HEK293 (cell line): ENCODE data around the gene FCHSD1.

Experiments
- CTCF ChIA-PET: fragments of 350-600 bp; formaldehyde crosslinking; extraction: SDS; loops from one replicate; lab custom pipeline; 2021; ENCODE audit warnings: antibody characterized with exemption; lab: Yijun Ruan, JAX
- POLR2A ChIA-PET: fragments of 300-600 bp; formaldehyde crosslinking; extraction: SDS; loops from one replicate; lab custom pipeline; 2020; ENCODE audit warnings: antibody characterized with exemption, inconsistent platforms; lab: Yijun Ruan, JAX
- H3K27ac ChIP-seq: fragments of 200-500 bp; sonication (Bioruptor generic); 2 replicates; pipeline ENCODE4 v1.5.1; 2014; ENCODE audit warnings: low read depth, low read length, control low read depth, inconsistent platforms; ENCODE audit errors: extremely low read depth
- H3K36me3 ChIP-seq, 2 experiments: fragments of 200-500 bp in 1 of 2; sonication (Bioruptor generic) in 1 of 2; 1 replicate in 1 of 2; 2 replicates in 1 of 2; pipeline ENCODE4 v1.5.1; 2014 to 2017; ENCODE audit warnings: inconsistent platforms in 2 of 2, low read length in 2 of 2; ENCODE audit not compliant: control insufficient read depth in 2 of 2, insufficient read depth in 1 of 2
- H3K4me1 ChIP-seq: fragments of 200-500 bp; sonication (Bioruptor generic); 2 replicates; pipeline ENCODE4 v1.5.1; 2014; ENCODE audit warnings: mild to moderate bottlenecking, low read length, inconsistent platforms; ENCODE audit not compliant: control insufficient read depth, insufficient read depth
- H3K4me3 ChIP-seq: 2 replicates; pipeline ENCODE4 v1.5.1; 2011; ENCODE audit warnings: low read depth, mild to moderate bottlenecking, control low read depth, low read length, moderate library complexity
- H3K9me3 ChIP-seq: fragments of 200-500 bp; sonication (Bioruptor generic); 2 replicates; pipeline ENCODE4 v1.5.1; 2014; ENCODE audit warnings: low read depth, low read length, inconsistent platforms; ENCODE audit not compliant: control insufficient read depth, insufficient read depth
- EGR2 ChIP-seq: fragments of 450-650 bp; formaldehyde crosslinking; IDR thresholded peaks from 2 replicates; pipeline ENCODE4 v1.5.1; 2016; ENCODE audit warnings: low read depth, missing biosample characterization, missing genetic modification characterization
- ZFHX2 ChIP-seq: fragments of 450-650 bp; formaldehyde crosslinking; conservative IDR thresholded peaks from 2 replicates; pipeline ENCODE4 v1.5.1; 2016; ENCODE audit warnings: missing biosample characterization, missing genetic modification characterization
- ZNF214 ChIP-seq: fragments of 450-650 bp; formaldehyde crosslinking; IDR thresholded peaks from 2 replicates; pipeline ENCODE4 v1.5.1; 2017; ENCODE audit warnings: missing biosample characterization, mild to moderate bottlenecking, missing genetic modification characterization, borderline replicate concordance
- ZNF335 ChIP-seq: fragments of 450-650 bp; formaldehyde crosslinking; conservative IDR thresholded peaks from 2 replicates; pipeline ENCODE4 v1.5.1; 2016; ENCODE audit warnings: missing biosample characterization, missing genetic modification characterization
- ZNF660 ChIP-seq: fragments of 450-650 bp; IDR thresholded peaks from 2 replicates; pipeline ENCODE4 v1.5.1; 2018; ENCODE audit warnings: missing biosample characterization, mild to moderate bottlenecking, missing genetic modification characterization
- ZNF777 ChIP-seq: fragments of 450-650 bp; formaldehyde crosslinking; IDR thresholded peaks from 2 replicates; pipeline ENCODE4 v1.5.1; 2017; ENCODE audit warnings: missing biosample characterization, missing genetic modification characterization, borderline replicate concordance
- ZNF830 ChIP-seq: fragments of 450-650 bp; IDR thresholded peaks from 2 replicates; pipeline ENCODE4 v1.5.0; 2018; ENCODE audit warnings: missing biosample characterization, missing genetic modification characterization, low read depth, mild to moderate bottlenecking, moderate library complexity
- TF ChIP-seq, protein P1 (sequence below): fragments of 450-650 bp; formaldehyde crosslinking; IDR thresholded peaks from 2 replicates; pipeline ENCODE4 v1.5.1; 2016; ENCODE audit warnings: missing biosample characterization, missing genetic modification characterization
- TF ChIP-seq, protein P2 (sequence below): fragments of 450-650 bp; formaldehyde crosslinking; IDR thresholded peaks from 2 replicates; pipeline ENCODE4 v1.5.1; 2016; ENCODE audit warnings: missing biosample characterization, missing genetic modification characterization

FCHSD1 gene

DNA sequence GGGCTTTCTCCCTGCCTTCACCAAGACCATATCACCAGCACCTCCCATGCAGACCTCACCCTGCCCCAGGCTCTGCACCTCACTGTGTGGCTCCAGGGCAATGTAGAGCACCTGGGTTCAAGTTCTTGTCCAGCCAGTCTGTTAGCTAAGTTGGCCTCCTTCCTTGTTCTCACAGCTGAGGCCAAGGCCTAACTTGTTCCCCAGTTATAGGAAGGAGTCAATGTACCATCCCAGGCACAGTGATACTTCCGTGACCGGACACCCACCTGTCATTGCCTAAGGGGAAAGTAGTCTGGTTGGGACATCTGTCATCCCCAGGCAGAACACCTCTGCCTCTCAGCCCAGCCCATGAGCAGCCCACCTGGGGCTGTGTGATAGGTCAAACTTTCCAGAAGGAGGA is 45.2 kb upstream of the FCHSD1 start:
- ChIA-PET POLR2A (no interaction called here), CTCF (interaction anchor here (0.7 to 8.1 kb wide), 9 partner anchors 62 to 273 kb away, joined by 3 to 158 read pairs (median 6); partner anchors contain the start of genes PCDH1, PCDH12 and RNF14)
- no peak overlapping the region for H3K4me3 ChIP-seq
- H3K36me3 ChIP-seq: no peaks in the 10 kb centered on the region
- H3K27ac ChIP-seq: no peak overlapping the region
- TF ChIP-seq ZNF214 (no peak), ZFHX2 (0 out of 2 replicates have a peak, but pooled peaks have one; percentile 19), EGR2 (tag by site-specific recombination) (peak; percentile 45; the same call in 1 of the 2 replicates)
- H3K4me1 ChIP-seq: no peaks in the 10 kb centered on the region
- no peaks in the 10 kb centered on the region for H3K9me3 ChIP-seq

DNA sequence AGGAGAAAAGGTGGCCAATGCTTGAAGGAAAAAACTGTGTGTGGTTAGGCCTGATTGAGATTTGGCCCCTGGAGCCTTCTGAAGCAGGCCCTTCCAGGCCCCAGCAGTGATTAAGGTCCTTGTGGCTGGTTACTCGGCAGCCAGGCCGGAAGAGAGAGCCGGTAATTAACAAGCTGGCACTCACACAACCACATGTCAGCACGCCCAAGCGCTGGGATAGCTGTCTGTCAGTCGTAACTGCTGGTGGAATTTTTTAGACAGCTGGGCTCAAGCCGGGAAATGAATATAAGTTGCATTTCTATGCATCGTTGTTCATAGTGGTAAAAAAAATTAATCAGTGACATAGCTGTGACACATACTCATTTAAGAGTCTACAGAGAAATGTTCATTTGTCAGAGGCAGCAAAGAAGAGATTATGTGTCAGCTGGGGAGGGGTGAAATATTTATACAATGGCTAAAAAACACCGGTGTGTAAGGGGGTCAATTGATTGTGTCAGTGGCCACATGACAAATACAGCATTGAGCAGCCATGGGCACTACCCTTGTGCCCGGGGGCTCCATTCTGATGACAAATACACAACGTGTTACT is 44.5 kb upstream of the FCHSD1 start:
- Histone ChIP-seq H3K4me1 (no peaks in the 10 kb centered on the region), H3K9me3 (no peaks in the 10 kb centered on the region), H3K36me3 (no peaks in the 10 kb centered on the region), H3K4me3 (no peak overlapping the region), H3K27ac (no peak overlapping the region)
- ChIA-PET CTCF (interaction anchor here (1.2 to 7.8 kb wide), 5 partner anchors 31 to 273 kb away, joined by 3 to 158 read pairs (median 16); partner anchors contain the start of genes PCDH1, PCDH12 and RNF14), POLR2A (no interaction called here)
- TF ChIP-seq, protein P1, sequence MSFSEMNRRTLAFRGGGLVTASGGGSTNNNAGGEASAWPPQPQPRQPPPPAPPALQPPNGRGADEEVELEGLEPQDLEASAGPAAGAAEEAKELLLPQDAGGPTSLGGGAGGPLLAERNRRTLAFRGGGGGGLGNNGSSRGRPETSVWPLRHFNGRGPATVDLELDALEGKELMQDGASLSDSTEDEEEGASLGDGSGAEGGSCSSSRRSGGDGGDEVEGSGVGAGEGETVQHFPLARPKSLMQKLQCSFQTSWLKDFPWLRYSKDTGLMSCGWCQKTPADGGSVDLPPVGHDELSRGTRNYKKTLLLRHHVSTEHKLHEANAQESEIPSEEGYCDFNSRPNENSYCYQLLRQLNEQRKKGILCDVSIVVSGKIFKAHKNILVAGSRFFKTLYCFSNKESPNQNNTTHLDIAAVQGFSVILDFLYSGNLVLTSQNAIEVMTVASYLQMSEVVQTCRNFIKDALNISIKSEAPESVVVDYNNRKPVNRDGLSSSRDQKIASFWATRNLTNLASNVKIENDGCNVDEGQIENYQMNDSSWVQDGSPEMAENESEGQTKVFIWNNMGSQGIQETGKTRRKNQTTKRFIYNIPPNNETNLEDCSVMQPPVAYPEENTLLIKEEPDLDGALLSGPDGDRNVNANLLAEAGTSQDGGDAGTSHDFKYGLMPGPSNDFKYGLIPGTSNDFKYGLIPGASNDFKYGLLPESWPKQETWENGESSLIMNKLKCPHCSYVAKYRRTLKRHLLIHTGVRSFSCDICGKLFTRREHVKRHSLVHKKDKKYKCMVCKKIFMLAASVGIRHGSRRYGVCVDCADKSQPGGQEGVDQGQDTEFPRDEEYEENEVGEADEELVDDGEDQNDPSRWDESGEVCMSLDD: no peak
- TF ChIP-seq, protein P2, sequence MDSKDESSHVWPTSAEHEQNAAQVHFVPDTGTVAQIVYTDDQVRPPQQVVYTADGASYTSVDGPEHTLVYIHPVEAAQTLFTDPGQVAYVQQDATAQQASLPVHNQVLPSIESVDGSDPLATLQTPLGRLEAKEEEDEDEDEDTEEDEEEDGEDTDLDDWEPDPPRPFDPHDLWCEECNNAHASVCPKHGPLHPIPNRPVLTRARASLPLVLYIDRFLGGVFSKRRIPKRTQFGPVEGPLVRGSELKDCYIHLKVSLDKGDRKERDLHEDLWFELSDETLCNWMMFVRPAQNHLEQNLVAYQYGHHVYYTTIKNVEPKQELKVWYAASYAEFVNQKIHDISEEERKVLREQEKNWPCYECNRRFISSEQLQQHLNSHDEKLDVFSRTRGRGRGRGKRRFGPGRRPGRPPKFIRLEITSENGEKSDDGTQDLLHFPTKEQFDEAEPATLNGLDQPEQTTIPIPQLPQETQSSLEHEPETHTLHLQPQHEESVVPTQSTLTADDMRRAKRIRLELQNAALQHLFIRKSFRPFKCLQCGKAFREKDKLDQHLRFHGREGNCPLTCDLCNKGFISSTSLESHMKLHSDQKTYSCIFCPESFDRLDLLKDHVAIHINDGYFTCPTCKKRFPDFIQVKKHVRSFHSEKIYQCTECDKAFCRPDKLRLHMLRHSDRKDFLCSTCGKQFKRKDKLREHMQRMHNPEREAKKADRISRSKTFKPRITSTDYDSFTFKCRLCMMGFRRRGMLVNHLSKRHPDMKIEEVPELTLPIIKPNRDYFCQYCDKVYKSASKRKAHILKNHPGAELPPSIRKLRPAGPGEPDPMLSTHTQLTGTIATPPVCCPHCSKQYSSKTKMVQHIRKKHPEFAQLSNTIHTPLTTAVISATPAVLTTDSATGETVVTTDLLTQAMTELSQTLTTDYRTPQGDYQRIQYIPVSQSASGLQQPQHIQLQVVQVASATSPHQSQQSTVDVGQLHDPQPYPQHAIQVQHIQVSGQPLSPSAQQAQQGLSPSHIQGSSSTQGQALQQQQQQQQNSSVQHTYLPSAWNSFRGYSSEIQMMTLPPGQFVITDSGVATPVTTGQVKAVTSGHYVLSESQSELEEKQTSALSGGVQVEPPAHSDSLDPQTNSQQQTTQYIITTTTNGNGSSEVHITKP (tag by site-specific recombination): peak; percentile 49; the same call in 1 of the 2 replicates
- no peak for TF ChIP-seq ZNF660
- no peak for TF ChIP-seq ZNF830
- peak; percentile 33; the same call in 1 of the 2 replicates for TF ChIP-seq ZNF335 (tag by site-specific recombination)

DNA sequence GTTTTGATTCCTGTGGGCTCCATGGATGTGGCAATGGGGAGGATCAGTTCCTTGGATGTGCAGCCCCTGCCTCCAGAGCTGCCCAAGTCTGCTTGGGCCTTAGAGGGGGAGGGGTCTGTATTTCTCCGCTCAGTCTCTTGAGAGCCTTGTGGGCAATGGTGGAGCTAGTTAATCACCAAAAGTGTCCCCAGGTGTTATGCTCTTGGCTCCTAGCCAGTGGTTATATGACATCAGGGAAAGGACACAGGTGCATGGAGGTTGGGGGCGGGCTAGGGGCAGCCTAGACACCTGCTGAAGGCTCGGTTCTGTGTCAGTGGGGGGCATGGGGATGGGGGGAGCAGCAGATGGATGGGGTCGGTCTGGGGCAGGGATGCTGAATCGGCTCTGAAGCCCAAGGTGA is 43.3 kb upstream of the FCHSD1 start:
- no peaks in the 10 kb centered on the region for H3K36me3 ChIP-seq
- ChIA-PET CTCF (interaction anchor here (0.6 to 7.8 kb wide), 10 partner anchors 11 to 449 kb away, joined by 3 to 158 read pairs (median 10); partner anchors contain the start of genes ARAP3, PCDH1, PCDH12 and RNF14), POLR2A (no interaction called here)
- H3K9me3 ChIP-seq: no peaks in the 10 kb centered on the region
- no peak for TF ChIP-seq ZNF777 (tag by site-specific recombination)
- no peaks in the 10 kb centered on the region for H3K4me1 ChIP-seq
- no peak overlapping the region for H3K27ac ChIP-seq
- no peak overlapping the region for H3K4me3 ChIP-seq
